SK-N-SH treated with all-trans-retinoic acid at 6 μM for 48 hours (cell line): ENCODE measurements around the gene MZB1.

Experiments used
- ATAC-seq: fragments of 200-7000 bp; cut with Tn5 transposase; 3 replicates; pipeline ENCODE4 v1.9.1; 2020; ENCODE audit warnings: mild to moderate bottlenecking, moderate library complexity
- ARNTL ChIP-seq: fragments of 450-650 bp; formaldehyde crosslinking; IDR thresholded peaks from 2 replicates; pipeline ENCODE4 v1.5.0; 2020; ENCODE audit warnings: low read depth, mild to moderate bottlenecking, moderate library complexity, borderline replicate concordance
- BACH2 ChIP-seq: fragments of 250-450 bp; sonication (Bioruptor Pico); IDR thresholded peaks from 2 replicates; pipeline ENCODE4 v1.9.0; 2021; ENCODE audit warnings: mild to moderate bottlenecking, borderline replicate concordance
- CSDC2 ChIP-seq: fragments of 250-450 bp; sonication (Bioruptor Pico); IDR thresholded peaks from 2 replicates; pipeline ENCODE4 v1.5.0; 2020; ENCODE audit warnings: mild to moderate bottlenecking, moderate library complexity
- ESRRG ChIP-seq: fragments of 250-450 bp; sonication (Bioruptor Pico); IDR thresholded peaks from 2 replicates; pipeline ENCODE4 v1.6.1; 2021; ENCODE audit warnings: mild to moderate bottlenecking
- GLIS3 ChIP-seq: fragments of 250-450 bp; sonication (Bioruptor Pico); IDR thresholded peaks from 2 replicates; pipeline ENCODE4 v1.5.0; 2020; ENCODE audit warnings: mild to moderate bottlenecking, moderate library complexity
- ISL1 ChIP-seq: fragments of 250-450 bp; sonication (Bioruptor Pico); IDR thresholded peaks from 2 replicates; pipeline ENCODE4 v2.1.2; 2022; ENCODE audit warnings: mild to moderate bottlenecking, moderate library complexity
- OSR1 ChIP-seq: fragments of 250-450 bp; sonication (Bioruptor Pico); IDR thresholded peaks from 2 replicates; pipeline ENCODE4 v1.8.0; 2022; ENCODE audit warnings: moderate library complexity, mild to moderate bottlenecking, inconsistent platforms
- SNAI2 ChIP-seq: fragments of 250-450 bp; sonication (Bioruptor Pico); IDR thresholded peaks from 2 replicates; pipeline ENCODE4 v1.5.0; 2020; ENCODE audit warnings: mild to moderate bottlenecking, moderate library complexity
- TCF4 ChIP-seq: fragments of 250-450 bp; sonication (Bioruptor Pico); IDR thresholded peaks from 2 replicates; pipeline ENCODE4 v1.8.0; 2021; ENCODE audit warnings: mild to moderate bottlenecking, moderate library complexity, borderline replicate concordance
- TOX ChIP-seq: fragments of 250-450 bp; sonication (Bioruptor Pico); IDR thresholded peaks from 2 replicates; pipeline ENCODE4 v1.8.0; 2021; ENCODE audit warnings: mild to moderate bottlenecking, moderate library complexity, borderline replicate concordance
- TSHZ2 ChIP-seq: fragments of 250-450 bp; sonication (Bioruptor Pico); IDR thresholded peaks from 2 replicates; pipeline ENCODE4 v1.5.0; 2020; ENCODE audit warnings: mild to moderate bottlenecking, moderate library complexity
- ZC3H10 ChIP-seq: fragments of 250-450 bp; sonication (Bioruptor Pico); IDR thresholded peaks from 2 replicates; pipeline ENCODE4 v1.5.1; 2021; ENCODE audit warnings: mild to moderate bottlenecking, moderate library complexity
- ZFP3 ChIP-seq: fragments of 250-450 bp; sonication (Bioruptor Pico); IDR thresholded peaks from 2 replicates; pipeline ENCODE4 v1.5.0; 2020; ENCODE audit warnings: mild to moderate bottlenecking, moderate library complexity
- ZNF565 ChIP-seq: fragments of 450-650 bp; formaldehyde crosslinking; conservative IDR thresholded peaks from 2 replicates; pipeline ENCODE4 v1.5.0; 2020; ENCODE audit warnings: low read depth, mild to moderate bottlenecking, moderate library complexity
- ZNF70 ChIP-seq: fragments of 450-650 bp; formaldehyde crosslinking; IDR thresholded peaks from 2 replicates; pipeline ENCODE4 v1.5.0; 2020; ENCODE audit warnings: mild to moderate bottlenecking, moderate library complexity
- TF ChIP-seq, protein P1 (sequence below): fragments of 250-450 bp; sonication (Bioruptor Pico); IDR thresholded peaks from 2 replicates; pipeline ENCODE4 v1.8.0; 2021; ENCODE audit warnings: low read depth, mild to moderate bottlenecking, moderate library complexity, borderline replicate concordance
- TF ChIP-seq, protein P2 (sequence below): fragments of 250-450 bp; sonication (Bioruptor Pico); IDR thresholded peaks from 2 replicates; pipeline ENCODE4 v1.5.1; 2021; ENCODE audit warnings: mild to moderate bottlenecking, moderate library complexity
- TF ChIP-seq, protein P3 (sequence below): fragments of 250-450 bp; sonication (Bioruptor Pico); IDR thresholded peaks from 2 replicates; pipeline ENCODE4 v1.8.0; 2020; ENCODE audit warnings: mild to moderate bottlenecking, moderate library complexity, borderline replicate concordance

MZB1 gene

DNA sequence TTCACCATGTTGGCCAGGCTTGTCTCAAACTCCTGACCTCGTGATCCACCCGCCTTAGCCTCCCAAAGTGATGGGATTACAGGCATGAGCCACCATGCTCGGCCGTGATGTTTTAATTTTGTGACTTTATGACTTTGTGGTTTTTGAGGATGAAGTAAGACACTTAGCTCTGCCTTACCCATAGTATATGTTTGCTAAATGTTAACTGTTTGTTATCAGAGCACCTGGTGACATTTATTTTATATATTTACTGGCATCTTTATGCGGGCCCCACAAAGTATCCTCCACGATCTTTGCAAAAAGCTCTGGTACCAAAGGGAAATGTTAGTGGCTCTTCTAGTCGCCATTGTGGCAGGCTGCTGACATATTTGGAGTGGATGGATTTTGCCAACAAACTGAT is 13.3 kb downstream of the MZB1 start:
- no peak for TF ChIP-seq ZFP3 (CRISPR knock-in tag)
- TF ChIP-seq, protein P1, sequence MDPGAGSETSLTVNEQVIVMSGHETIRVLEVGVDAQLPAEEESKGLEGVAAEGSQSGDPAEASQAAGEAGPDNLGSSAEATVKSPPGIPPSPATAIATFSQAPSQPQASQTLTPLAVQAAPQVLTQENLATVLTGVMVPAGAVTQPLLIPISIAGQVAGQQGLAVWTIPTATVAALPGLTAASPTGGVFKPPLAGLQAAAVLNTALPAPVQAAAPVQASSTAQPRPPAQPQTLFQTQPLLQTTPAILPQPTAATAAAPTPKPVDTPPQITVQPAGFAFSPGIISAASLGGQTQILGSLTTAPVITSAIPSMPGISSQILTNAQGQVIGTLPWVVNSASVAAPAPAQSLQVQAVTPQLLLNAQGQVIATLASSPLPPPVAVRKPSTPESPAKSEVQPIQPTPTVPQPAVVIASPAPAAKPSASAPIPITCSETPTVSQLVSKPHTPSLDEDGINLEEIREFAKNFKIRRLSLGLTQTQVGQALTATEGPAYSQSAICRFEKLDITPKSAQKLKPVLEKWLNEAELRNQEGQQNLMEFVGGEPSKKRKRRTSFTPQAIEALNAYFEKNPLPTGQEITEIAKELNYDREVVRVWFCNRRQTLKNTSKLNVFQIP (CRISPR knock-in tag): no peak
- TF ChIP-seq TOX (CRISPR knock-in tag): no peak
- TF ChIP-seq OSR1 (CRISPR knock-in tag): no peak
- TF ChIP-seq, protein P2, sequence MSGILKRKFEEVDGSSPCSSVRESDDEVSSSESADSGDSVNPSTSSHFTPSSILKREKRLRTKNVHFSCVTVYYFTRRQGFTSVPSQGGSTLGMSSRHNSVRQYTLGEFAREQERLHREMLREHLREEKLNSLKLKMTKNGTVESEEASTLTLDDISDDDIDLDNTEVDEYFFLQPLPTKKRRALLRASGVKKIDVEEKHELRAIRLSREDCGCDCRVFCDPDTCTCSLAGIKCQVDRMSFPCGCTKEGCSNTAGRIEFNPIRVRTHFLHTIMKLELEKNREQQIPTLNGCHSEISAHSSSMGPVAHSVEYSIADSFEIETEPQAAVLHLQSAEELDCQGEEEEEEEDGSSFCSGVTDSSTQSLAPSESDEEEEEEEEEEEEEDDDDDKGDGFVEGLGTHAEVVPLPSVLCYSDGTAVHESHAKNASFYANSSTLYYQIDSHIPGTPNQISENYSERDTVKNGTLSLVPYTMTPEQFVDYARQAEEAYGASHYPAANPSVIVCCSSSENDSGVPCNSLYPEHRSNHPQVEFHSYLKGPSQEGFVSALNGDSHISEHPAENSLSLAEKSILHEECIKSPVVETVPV (CRISPR knock-in tag): no peak
- TF ChIP-seq SNAI2: no peak
- no peak for TF ChIP-seq BACH2 (CRISPR knock-in tag)
- no peak for TF ChIP-seq ZNF70 (CRISPR knock-in tag)
- TF ChIP-seq ARNTL: no peak
- no peak for TF ChIP-seq ESRRG
- TF ChIP-seq, protein P3, sequence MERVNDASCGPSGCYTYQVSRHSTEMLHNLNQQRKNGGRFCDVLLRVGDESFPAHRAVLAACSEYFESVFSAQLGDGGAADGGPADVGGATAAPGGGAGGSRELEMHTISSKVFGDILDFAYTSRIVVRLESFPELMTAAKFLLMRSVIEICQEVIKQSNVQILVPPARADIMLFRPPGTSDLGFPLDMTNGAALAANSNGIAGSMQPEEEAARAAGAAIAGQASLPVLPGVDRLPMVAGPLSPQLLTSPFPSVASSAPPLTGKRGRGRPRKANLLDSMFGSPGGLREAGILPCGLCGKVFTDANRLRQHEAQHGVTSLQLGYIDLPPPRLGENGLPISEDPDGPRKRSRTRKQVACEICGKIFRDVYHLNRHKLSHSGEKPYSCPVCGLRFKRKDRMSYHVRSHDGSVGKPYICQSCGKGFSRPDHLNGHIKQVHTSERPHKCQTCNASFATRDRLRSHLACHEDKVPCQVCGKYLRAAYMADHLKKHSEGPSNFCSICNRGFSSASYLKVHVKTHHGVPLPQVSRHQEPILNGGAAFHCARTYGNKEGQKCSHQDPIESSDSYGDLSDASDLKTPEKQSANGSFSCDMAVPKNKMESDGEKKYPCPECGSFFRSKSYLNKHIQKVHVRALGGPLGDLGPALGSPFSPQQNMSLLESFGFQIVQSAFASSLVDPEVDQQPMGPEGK (CRISPR knock-in tag): no peak
- no peak for TF ChIP-seq ISL1 (CRISPR knock-in tag)
- TF ChIP-seq CSDC2 (CRISPR knock-in tag): no peak
- no peak for TF ChIP-seq TSHZ2 (CRISPR knock-in tag)
- ATAC-seq: no peak

DNA sequence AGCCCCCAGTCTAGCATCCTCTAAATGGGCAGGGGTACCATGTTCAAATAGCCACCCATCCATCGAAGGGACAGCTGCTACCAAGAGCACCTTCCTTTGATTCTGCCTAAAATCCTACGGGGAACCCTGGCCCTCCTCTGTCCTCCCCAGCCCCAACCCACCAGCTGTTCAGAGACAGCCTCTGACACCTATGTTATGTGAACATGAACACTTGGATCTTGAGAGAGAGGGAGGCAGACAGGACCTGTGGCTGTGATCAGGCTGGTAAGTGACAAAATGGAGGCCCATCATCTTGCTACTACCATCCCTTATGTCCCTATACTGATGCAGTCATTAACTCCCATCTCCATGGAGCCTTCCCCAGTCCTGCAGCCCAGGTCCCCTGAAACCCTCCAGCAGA is 14.8 kb downstream of the MZB1 start:
- no peak for ATAC-seq
- TF ChIP-seq ZC3H10 (CRISPR knock-in tag): no peak
- TF ChIP-seq GLIS3 (CRISPR knock-in tag): no peak
- TF ChIP-seq ESRRG: no peak
- no peak for TF ChIP-seq ZNF565 (CRISPR knock-in tag)
- TF ChIP-seq, protein P3 (CRISPR knock-in tag): no peak

GRCh38 chr5:139371482-139372435 is 18.0 kb downstream of the MZB1 start:
- no peak for ATAC-seq

More at GRCh38 chr5:139371482-139372435, 18.0 kb downstream of the MZB1 start:
- TF ChIP-seq ZNF70 (CRISPR knock-in tag) (no peak), ESRRG (no peak), ISL1 (CRISPR knock-in tag) (no peak), TSHZ2 (CRISPR knock-in tag) (no peak), BACH2 (CRISPR knock-in tag) (no peak), TCF4 (no peak), ZNF565 (CRISPR knock-in tag) (no peak), OSR1 (CRISPR knock-in tag) (no peak), ZC3H10 (CRISPR knock-in tag) (no peak), ARNTL (no peak)
- TF ChIP-seq, protein P1 (CRISPR knock-in tag): no peak
- TF ChIP-seq, protein P2 (CRISPR knock-in tag): no peak
